SK-N-SH (cell line): ENCODE data around the gene GCLC. TPM values are rescaled to one million over a fixed set of nuclear protein-coding genes. Genes with fewer than 3 reads are reported as not detected.

Experiments used
- CTCF ChIA-PET: fragments of 300-600, 350-600 bp; formaldehyde crosslinking; extraction: SDS; loops from one replicate; lab custom pipeline; 2021; lab: Yijun Ruan, JAX
- POLR2A ChIA-PET: fragments of 350-600 bp; sonication (Branson Sonifier 250); formaldehyde crosslinking; extraction: SDS; loops from one replicate; lab custom pipeline; 2020; ENCODE audit warnings: antibody characterized with exemption, inconsistent platforms; lab: Yijun Ruan, JAX
- DNase-seq: peaks from one replicate; pipeline ENCODE4 v3.0.0; 2012
- H2AFZ ChIP-seq: fragments of 200-600 bp; sonication (generic); 2 replicates; pipeline ENCODE4 v1.8.1; 2016; ENCODE audit warnings: antibody characterized with exemption, mild to moderate bottlenecking, low read depth
- H3F3A ChIP-seq: fragments of 200-600 bp; sonication (generic); replicated peaks from 2 replicates; pipeline ENCODE3; 2016; ENCODE audit warnings: antibody characterized with exemption, mild to moderate bottlenecking; ENCODE audit not compliant: insufficient read depth
- H3K27ac ChIP-seq, 2 experiments: fragments of 200-500 bp in 1 of 2; fragments of 200-600 bp in 1 of 2; sonication (Bioruptor generic) in 1 of 2; sonication (generic), shearing (Covaris generic) in 1 of 2; 2 replicates each; pipeline versions ENCODE4 v1.5.1 to v1.6.1; 2014 to 2016; ENCODE audit warnings: low read depth in 2 of 2, inconsistent platforms in 1 of 2, low read length in 1 of 2, mild to moderate bottlenecking in 1 of 2, mixed read lengths in 1 of 2
- H3K27me3 ChIP-seq: fragments of 200-600 bp; sonication (generic), shearing (Covaris generic); 2 replicates; pipeline ENCODE4 v1.6.1; 2016; ENCODE audit warnings: mixed run types; ENCODE audit not compliant: insufficient read depth
- H3K36me3 ChIP-seq, 2 experiments: fragments of 200-500 bp in 1 of 2; fragments of 200-600 bp in 1 of 2; sonication (Bioruptor generic) in 1 of 2; sonication (generic) in 1 of 2; replicated peaks in 1 of 2; 2 replicates each; pipeline versions ENCODE3 to v1.5.1; 2014 to 2016; ENCODE audit warnings: low read length in 1 of 2, mild to moderate bottlenecking in 1 of 2; ENCODE audit not compliant: insufficient read depth in 2 of 2, control insufficient read depth in 1 of 2
- H3K4me1 ChIP-seq, 2 experiments: fragments of 200-500 bp in 1 of 2; fragments of 200-600 bp in 1 of 2; sonication (Bioruptor generic) in 1 of 2; sonication (generic), shearing (Covaris generic) in 1 of 2; 2 replicates each; pipeline versions ENCODE4 v1.5.1 to v1.6.1; 2014 to 2016; ENCODE audit warnings: low read depth in 1 of 2, low read length in 1 of 2, mixed run types in 1 of 2; ENCODE audit not compliant: insufficient read depth in 2 of 2, control insufficient read depth in 1 of 2
- H3K4me2 ChIP-seq: fragments of 200-600 bp; sonication (generic), shearing (Covaris generic); 2 replicates; pipeline ENCODE4 v1.6.1; 2017; ENCODE audit warnings: mixed run types
- H3K4me3 ChIP-seq, 2 experiments: fragments of 200-500 bp in 1 of 2; fragments of 200-600 bp in 1 of 2; sonication (Bioruptor generic) in 1 of 2; sonication (generic), shearing (Covaris generic) in 1 of 2; 2 replicates each; pipeline versions ENCODE4 v1.5.1 to v1.8.1; 2014 to 2016; ENCODE audit warnings: low read depth in 2 of 2, inconsistent platforms in 1 of 2, low read length in 1 of 2, mild to moderate bottlenecking in 1 of 2, mixed read lengths in 1 of 2, moderate library complexity in 1 of 2
- H3K79me2 ChIP-seq: fragments of 200-600 bp; sonication (generic); 2 replicates; pipeline ENCODE4 v1.8.1; 2017; ENCODE audit warnings: mild to moderate bottlenecking; ENCODE audit not compliant: insufficient read depth
- H3K9ac ChIP-seq: fragments of 200-600 bp; sonication (generic); 2 replicates; pipeline ENCODE4 v1.6.1; 2017; ENCODE audit warnings: mixed run types
- H3K9me2 ChIP-seq: fragments of 200-600 bp; sonication (generic); 2 replicates; pipeline ENCODE4 v1.6.1; 2017; ENCODE audit warnings: mixed run types
- H3K9me3 ChIP-seq: fragments of 200-600 bp; sonication (generic); 2 replicates; pipeline ENCODE4 v1.6.1; 2017; ENCODE audit warnings: mixed run types, mild to moderate bottlenecking, moderate library complexity
- H4K20me1 ChIP-seq: fragments of 200-600 bp; sonication (generic); 2 replicates; pipeline ENCODE4 v1.6.1; 2017; ENCODE audit warnings: mild to moderate bottlenecking, mixed run types; ENCODE audit not compliant: insufficient read depth
- CHD2 ChIP-seq: fragments of 150-350 bp; IDR thresholded peaks from 2 replicates; pipeline ENCODE4 v1.6.1; 2018; ENCODE audit warnings: low read length; ENCODE audit not compliant: partially characterized antibody
- EP300 ChIP-seq, 2 experiments: IDR thresholded peaks; 2 replicates each; pipeline versions ENCODE4 v1.4.0 to v1.6.1; 2012; ENCODE audit warnings: borderline replicate concordance in 1 of 2, low read depth in 1 of 2, low read length in 1 of 2
- FOSL2 ChIP-seq: IDR thresholded peaks from 2 replicates; pipeline ENCODE4 v1.4.0; 2012; ENCODE audit warnings: low read depth, mild to moderate bottlenecking, moderate library complexity, borderline replicate concordance
- GABPA ChIP-seq: IDR thresholded peaks from 2 replicates; pipeline ENCODE4 v1.4.0; 2012; ENCODE audit warnings: low read depth, mild to moderate bottlenecking
- JUND ChIP-seq: IDR thresholded peaks from 2 replicates; pipeline ENCODE4 v1.4.0; 2012
- NRF1 ChIP-seq: IDR thresholded peaks from 2 replicates; pipeline ENCODE4 v1.6.1; 2012; ENCODE audit warnings: low read depth, mild to moderate bottlenecking, low read length
- RAD21 ChIP-seq: IDR thresholded peaks from 2 replicates; pipeline ENCODE4 v1.6.1; 2012; ENCODE audit warnings: mild to moderate bottlenecking, low read length
- RCOR1 ChIP-seq: fragments of 150-350 bp; IDR thresholded peaks from 2 replicates; pipeline ENCODE4 v1.6.1; 2017; ENCODE audit warnings: antibody characterized with exemption, low read length
- RFX5 ChIP-seq: IDR thresholded peaks from 2 replicates; pipeline ENCODE4 v1.6.1; 2012; ENCODE audit warnings: mild to moderate bottlenecking, improper control_type of control experiment, low read length
- SIN3A ChIP-seq: IDR thresholded peaks from 2 replicates; pipeline ENCODE4 v1.6.1; 2012; ENCODE audit warnings: low read depth, mild to moderate bottlenecking, low read length, moderate library complexity, borderline replicate concordance
- SMC3 ChIP-seq: IDR thresholded peaks from 2 replicates; pipeline ENCODE4 v1.6.1; 2012; ENCODE audit warnings: low read depth, low read length, improper control_type of control experiment
- TAF1 ChIP-seq: IDR thresholded peaks from 2 replicates; pipeline ENCODE4 v1.6.1; 2012; ENCODE audit warnings: low read depth, mild to moderate bottlenecking, low read length, moderate library complexity, borderline replicate concordance
- TCF12 ChIP-seq: IDR thresholded peaks from 2 replicates; pipeline ENCODE4 v1.4.0; 2012
- TEAD4 ChIP-seq: IDR thresholded peaks from 2 replicates; pipeline ENCODE4 v1.4.0; 2012; ENCODE audit warnings: mild to moderate bottlenecking, borderline replicate concordance; ENCODE audit not compliant: insufficient read depth
- YY1 ChIP-seq: IDR thresholded peaks from 2 replicates; pipeline ENCODE4 v1.4.0; 2012; ENCODE audit warnings: low read depth, mild to moderate bottlenecking
- WGBS: methylation state at CpG from one replicate; pipeline ENCODE4 v1.1.6; 2017; ENCODE audit warnings: low lambda C conversion rate; 5-methylcytosine and 5-hydroxymethylcytosine counted together
- polyA plus RNA-seq, 3 experiments: library from polyadenylated mRNA; depleted of rRNA; stranded (reverse); fragments of >200 nt; gene quantifications; 2 replicates each; pipeline ENCODE4 v1.2.3, GENCODE V29; 2012
- TF ChIP-seq, protein P1 (sequence below): IDR thresholded peaks from 2 replicates; pipeline ENCODE4; 2012
- TF ChIP-seq, protein P2 (sequence below): IDR thresholded peaks from 2 replicates; pipeline ENCODE4 v1.6.1; 2012; ENCODE audit warnings: mild to moderate bottlenecking, low read depth, low read length, moderate library complexity
- TF ChIP-seq, protein P3 (sequence below): IDR thresholded peaks from 2 replicates; pipeline ENCODE4 v1.4.0; 2012; ENCODE audit warnings: low read depth
- TF ChIP-seq, protein P4 (sequence below): fragments of 200-600 bp; sonication (generic); IDR thresholded peaks from 2 replicates; pipeline ENCODE4 v1.6.1; 2017; ENCODE audit warnings: antibody characterized with exemption, mild to moderate bottlenecking, moderate library complexity

GCLC gene
- polyA plus RNA-seq, 1 of the 3 experiments (the other 2 are of a cell fraction): 7.5 TPM

DNA sequence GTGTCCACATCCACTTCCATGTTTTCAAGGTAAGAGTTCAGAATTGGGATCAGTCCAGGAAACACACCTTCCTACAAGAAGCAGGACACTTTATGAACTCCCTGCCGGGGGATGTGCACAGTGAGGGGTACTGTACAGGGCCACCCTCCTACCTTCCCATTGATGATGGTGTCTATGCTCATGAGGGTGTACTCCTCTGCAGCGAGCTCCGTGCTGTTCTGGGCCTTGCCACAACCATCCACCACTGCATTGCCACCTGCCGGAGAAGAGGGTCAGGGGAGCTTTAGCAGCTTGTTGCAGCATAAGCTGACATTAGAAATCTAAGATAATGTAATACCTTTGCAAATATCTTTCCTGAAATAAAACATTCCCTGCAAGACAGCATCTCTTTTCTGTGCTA is 44.8 kb downstream of the GCLC start:
- POLR2A ChIA-PET: no interaction called here
- Histone ChIP-seq H3K36me3 (peaks cover 26 to 48% of the 10 kb centered on the region in 2 experiments), H3K9ac (no peak overlapping the region), H3K27me3 (no peaks in the 10 kb centered on the region), H3K4me3 (no peak overlapping the region), H3K79me2 (no peaks in the 10 kb centered on the region), H3K27ac (no peak overlapping the region; a peak in 1 of 4 replicates), H3K4me2 (no peak overlapping the region), H3K9me2 (no peaks in the 10 kb centered on the region), H3K9me3 (no peaks in the 10 kb centered on the region), H4K20me1 (no peaks in the 10 kb centered on the region), H3F3A (peaks cover 5% of the 10 kb centered on the region)
- WGBS: 100% methylated on average over 4 of the region's 4 CpGs
- DNase-seq: no peak
- CTCF ChIA-PET: interaction anchor here (1.4 to 2.2 kb wide), 3 partner anchors 152 to 219 kb away, joined by 4 to 6 read pairs (median 6); no protein-coding TSS in a partner anchor
- no peak for TF ChIP-seq NRF1
- no peak for TF ChIP-seq FOSL2
- TF ChIP-seq, protein P1, sequence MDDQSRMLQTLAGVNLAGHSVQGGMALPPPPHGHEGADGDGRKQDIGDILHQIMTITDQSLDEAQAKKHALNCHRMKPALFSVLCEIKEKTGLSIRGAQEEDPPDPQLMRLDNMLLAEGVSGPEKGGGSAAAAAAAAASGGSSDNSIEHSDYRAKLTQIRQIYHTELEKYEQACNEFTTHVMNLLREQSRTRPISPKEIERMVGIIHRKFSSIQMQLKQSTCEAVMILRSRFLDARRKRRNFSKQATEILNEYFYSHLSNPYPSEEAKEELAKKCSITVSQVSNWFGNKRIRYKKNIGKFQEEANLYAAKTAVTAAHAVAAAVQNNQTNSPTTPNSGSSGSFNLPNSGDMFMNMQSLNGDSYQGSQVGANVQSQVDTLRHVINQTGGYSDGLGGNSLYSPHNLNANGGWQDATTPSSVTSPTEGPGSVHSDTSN: no peak
- TF ChIP-seq SIN3A: no peak
- no peak for TF ChIP-seq RFX5
- TF ChIP-seq, all 33 proteins: peak for 0
- Histone ChIP-seq H2AFZ (no peak overlapping the region), H3K4me1 (peaks cover 0 to 9% of the 10 kb centered on the region in 2 experiments; a peak in 2 of 4 replicates)

DNA sequence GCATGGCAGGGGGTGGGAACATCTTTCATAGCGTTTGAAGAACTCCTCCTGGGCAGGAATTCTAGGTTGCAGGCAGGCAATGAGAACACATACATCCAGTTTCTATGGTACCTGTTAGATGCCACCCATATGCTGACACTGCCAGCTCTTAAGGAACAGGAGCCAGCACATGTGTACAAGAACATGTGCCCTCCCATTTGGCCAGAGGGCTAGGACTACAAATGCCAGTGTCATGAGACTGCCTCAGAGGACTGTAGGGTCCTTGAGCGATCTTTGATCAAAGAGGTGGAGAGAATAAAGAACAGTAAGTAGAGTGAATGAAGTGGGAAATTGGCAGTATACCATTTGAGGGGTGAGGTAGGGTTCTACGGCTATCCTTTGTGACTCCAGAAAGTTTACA is 45.8 kb downstream of the GCLC start:
- no peak for DNase-seq
- 93% methylated on average over 3 of the region's 3 CpGs for WGBS
- peaks cover 0 to 9% of the 10 kb centered on the region in 2 experiments; a peak in 2 of 4 replicates for H3K4me1 ChIP-seq
- peaks cover 5% of the 10 kb centered on the region for H3F3A ChIP-seq
- TF ChIP-seq GABPA (no peak), SMC3 (no peak), TAF1 (no peak), YY1 (no peak), TEAD4 (no peak), EP300 (IDR thresholded peaks at IDR 0.05; ENCODE audit: borderline replicate concordance in 1 of 2, low read depth in 1 of 2, low read length in 1 of 2) (no peak), JUND (no peak), TCF12 (no peak), RAD21 (no peak), RCOR1 (no peak), CHD2 (no peak), NRF1 (no peak)
- TF ChIP-seq, protein P2, sequence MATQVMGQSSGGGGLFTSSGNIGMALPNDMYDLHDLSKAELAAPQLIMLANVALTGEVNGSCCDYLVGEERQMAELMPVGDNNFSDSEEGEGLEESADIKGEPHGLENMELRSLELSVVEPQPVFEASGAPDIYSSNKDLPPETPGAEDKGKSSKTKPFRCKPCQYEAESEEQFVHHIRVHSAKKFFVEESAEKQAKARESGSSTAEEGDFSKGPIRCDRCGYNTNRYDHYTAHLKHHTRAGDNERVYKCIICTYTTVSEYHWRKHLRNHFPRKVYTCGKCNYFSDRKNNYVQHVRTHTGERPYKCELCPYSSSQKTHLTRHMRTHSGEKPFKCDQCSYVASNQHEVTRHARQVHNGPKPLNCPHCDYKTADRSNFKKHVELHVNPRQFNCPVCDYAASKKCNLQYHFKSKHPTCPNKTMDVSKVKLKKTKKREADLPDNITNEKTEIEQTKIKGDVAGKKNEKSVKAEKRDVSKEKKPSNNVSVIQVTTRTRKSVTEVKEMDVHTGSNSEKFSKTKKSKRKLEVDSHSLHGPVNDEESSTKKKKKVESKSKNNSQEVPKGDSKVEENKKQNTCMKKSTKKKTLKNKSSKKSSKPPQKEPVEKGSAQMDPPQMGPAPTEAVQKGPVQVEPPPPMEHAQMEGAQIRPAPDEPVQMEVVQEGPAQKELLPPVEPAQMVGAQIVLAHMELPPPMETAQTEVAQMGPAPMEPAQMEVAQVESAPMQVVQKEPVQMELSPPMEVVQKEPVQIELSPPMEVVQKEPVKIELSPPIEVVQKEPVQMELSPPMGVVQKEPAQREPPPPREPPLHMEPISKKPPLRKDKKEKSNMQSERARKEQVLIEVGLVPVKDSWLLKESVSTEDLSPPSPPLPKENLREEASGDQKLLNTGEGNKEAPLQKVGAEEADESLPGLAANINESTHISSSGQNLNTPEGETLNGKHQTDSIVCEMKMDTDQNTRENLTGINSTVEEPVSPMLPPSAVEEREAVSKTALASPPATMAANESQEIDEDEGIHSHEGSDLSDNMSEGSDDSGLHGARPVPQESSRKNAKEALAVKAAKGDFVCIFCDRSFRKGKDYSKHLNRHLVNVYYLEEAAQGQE: no peak
- TF ChIP-seq, protein P3, sequence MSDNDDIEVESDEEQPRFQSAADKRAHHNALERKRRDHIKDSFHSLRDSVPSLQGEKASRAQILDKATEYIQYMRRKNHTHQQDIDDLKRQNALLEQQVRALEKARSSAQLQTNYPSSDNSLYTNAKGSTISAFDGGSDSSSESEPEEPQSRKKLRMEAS: no peak
- TF ChIP-seq, protein P4, sequence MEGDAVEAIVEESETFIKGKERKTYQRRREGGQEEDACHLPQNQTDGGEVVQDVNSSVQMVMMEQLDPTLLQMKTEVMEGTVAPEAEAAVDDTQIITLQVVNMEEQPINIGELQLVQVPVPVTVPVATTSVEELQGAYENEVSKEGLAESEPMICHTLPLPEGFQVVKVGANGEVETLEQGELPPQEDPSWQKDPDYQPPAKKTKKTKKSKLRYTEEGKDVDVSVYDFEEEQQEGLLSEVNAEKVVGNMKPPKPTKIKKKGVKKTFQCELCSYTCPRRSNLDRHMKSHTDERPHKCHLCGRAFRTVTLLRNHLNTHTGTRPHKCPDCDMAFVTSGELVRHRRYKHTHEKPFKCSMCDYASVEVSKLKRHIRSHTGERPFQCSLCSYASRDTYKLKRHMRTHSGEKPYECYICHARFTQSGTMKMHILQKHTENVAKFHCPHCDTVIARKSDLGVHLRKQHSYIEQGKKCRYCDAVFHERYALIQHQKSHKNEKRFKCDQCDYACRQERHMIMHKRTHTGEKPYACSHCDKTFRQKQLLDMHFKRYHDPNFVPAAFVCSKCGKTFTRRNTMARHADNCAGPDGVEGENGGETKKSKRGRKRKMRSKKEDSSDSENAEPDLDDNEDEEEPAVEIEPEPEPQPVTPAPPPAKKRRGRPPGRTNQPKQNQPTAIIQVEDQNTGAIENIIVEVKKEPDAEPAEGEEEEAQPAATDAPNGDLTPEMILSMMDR: no peak
- TF ChIP-seq, protein P1: no peak
- POLR2A ChIA-PET: no interaction called here
- H3K79me2 ChIP-seq: no peaks in the 10 kb centered on the region
- H3K4me2 ChIP-seq: no peak overlapping the region
- H3K27me3 ChIP-seq: no peaks in the 10 kb centered on the region
- H3K27ac ChIP-seq: no peak overlapping the region
- no peaks in the 10 kb centered on the region for H4K20me1 ChIP-seq
- CTCF ChIA-PET: interaction anchor here (0.7 to 1.9 kb wide), 3 partner anchors 153 to 466 kb away, joined by 3 to 6 read pairs (median 6); no protein-coding TSS in a partner anchor
- H3K36me3 ChIP-seq: peaks cover 26 to 39% of the 10 kb centered on the region in 2 experiments
- no peak overlapping the region for H3K4me3 ChIP-seq
- H3K9ac ChIP-seq: no peak overlapping the region
- no peak overlapping the region for H2AFZ ChIP-seq
- no peaks in the 10 kb centered on the region for H3K9me3 ChIP-seq
- no peaks in the 10 kb centered on the region for H3K9me2 ChIP-seq
